ENCODE data around the gene TRMO. TPM values are rescaled to one million over a fixed set of nuclear protein-coding genes. Genes with fewer than 3 reads are reported as not detected.

TRMO gene
- total RNA-seq, 1 donor from 2014 or later: 27.7 TPM

DNA sequence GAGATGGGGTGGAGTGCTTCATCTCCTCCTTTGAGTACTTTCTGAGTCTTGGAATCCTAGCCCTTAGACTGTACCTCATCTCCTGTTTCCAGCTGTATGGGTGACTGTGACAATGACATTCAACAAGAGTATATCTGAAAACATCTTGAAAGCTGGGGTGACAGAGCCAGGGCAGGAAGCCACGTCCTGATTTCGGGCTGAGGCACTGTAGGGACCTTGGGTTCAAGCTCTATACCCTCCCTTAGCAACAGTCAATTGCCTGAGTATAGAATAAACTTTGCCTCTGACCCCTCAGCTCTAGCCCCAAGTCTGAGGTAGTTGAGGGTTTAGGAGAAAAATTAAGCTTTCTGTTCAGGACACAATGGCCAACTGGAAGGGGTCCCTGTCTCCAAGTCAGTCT, 63.0 kb downstream of the TRMO start:
- intact Hi-C loops (cut with DNase I): no loop called here
- no peaks in the 10 kb centered on the region for H3K36me3 ChIP-seq
- no peak overlapping the region for H3K27ac ChIP-seq
- TF ChIP-seq POLR2A (IDR thresholded peaks at IDR 0.05) (no peak), POLR2AphosphoS5 (IDR thresholded peaks at IDR 0.05; ENCODE audit: insufficient read depth in 1 of 2, low read depth in 1 of 2) (no peak)
- TF ChIP-seq, protein P1, sequence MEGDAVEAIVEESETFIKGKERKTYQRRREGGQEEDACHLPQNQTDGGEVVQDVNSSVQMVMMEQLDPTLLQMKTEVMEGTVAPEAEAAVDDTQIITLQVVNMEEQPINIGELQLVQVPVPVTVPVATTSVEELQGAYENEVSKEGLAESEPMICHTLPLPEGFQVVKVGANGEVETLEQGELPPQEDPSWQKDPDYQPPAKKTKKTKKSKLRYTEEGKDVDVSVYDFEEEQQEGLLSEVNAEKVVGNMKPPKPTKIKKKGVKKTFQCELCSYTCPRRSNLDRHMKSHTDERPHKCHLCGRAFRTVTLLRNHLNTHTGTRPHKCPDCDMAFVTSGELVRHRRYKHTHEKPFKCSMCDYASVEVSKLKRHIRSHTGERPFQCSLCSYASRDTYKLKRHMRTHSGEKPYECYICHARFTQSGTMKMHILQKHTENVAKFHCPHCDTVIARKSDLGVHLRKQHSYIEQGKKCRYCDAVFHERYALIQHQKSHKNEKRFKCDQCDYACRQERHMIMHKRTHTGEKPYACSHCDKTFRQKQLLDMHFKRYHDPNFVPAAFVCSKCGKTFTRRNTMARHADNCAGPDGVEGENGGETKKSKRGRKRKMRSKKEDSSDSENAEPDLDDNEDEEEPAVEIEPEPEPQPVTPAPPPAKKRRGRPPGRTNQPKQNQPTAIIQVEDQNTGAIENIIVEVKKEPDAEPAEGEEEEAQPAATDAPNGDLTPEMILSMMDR (IDR thresholded peaks at IDR 0.05): no peak
- no peak for DNase-seq (ENCODE audit: extremely low spot score in 2 of 2)
- peaks cover 12% of the 10 kb centered on the region for H3K27me3 ChIP-seq
- no peaks in the 10 kb centered on the region for H3K9me3 ChIP-seq
- no peak overlapping the region for H3K4me3 ChIP-seq
- H3K4me1 ChIP-seq: peaks cover 27% of the 10 kb centered on the region

DNA sequence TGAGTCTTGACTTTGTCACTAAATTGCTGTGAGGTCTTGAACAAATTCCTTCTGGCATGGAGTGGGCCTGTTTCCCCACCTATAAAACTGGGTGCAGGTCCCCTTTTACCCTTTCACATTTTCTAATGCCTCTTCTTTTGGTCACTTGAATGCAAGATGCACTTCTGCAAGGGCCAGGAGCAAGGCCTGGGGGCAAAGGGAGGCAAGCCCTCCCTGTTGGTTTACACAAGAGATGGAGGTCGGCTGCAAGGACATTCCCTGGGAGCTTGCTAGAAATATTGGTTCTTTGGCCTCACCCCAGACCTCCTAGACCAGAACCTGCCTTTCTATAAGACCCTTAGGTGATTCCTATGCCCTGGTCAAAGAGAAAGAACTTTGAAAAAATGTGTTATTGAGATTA, 63.5 kb downstream of the TRMO start:
- Histone ChIP-seq H3K36me3 (no peaks in the 10 kb centered on the region), H3K4me3 (no peak overlapping the region), H3K27ac (no peak overlapping the region), H3K27me3 (peaks cover 12% of the 10 kb centered on the region), H3K9me3 (no peaks in the 10 kb centered on the region), H3K4me1 (peaks cover 27% of the 10 kb centered on the region)
- TF ChIP-seq, protein P1 (IDR thresholded peaks at IDR 0.05): no peak
- TF ChIP-seq POLR2A (IDR thresholded peaks at IDR 0.05): no peak
- intact Hi-C loops (cut with DNase I): no loop called here
- DNase-seq (ENCODE audit: extremely low spot score in 2 of 2): no peak

DNA sequence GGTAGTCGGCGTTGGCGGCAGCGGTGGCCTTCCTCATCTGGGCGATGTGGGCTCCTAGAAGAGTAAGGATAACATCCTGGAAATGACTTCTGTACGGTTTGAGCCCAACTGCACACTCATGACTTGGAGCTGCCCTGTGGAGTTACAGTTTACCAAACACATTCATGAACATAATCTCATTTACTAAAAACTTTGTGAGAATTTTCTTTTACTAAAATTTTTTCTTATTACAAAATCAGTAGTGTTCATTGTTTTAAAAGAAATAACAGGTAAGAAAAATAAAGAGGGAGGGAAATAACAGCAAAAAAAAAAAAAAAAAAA, 63.9 kb downstream of the TRMO start:
- Histone ChIP-seq H3K27ac (no peak overlapping the region), H3K4me3 (no peak overlapping the region), H3K4me1 (peaks cover 29% of the 10 kb centered on the region), H3K27me3 (peaks cover 12% of the 10 kb centered on the region), H3K36me3 (no peaks in the 10 kb centered on the region), H3K9me3 (no peaks in the 10 kb centered on the region)
- TF ChIP-seq POLR2A (IDR thresholded peaks at IDR 0.05) (no peak), POLR2AphosphoS5 (IDR thresholded peaks at IDR 0.05; ENCODE audit: insufficient read depth in 1 of 2, low read depth in 1 of 2) (no peak)
- TF ChIP-seq, protein P1 (IDR thresholded peaks at IDR 0.05): no peak
- no peak for DNase-seq (ENCODE audit: extremely low spot score in 2 of 2)
- intact Hi-C loops (cut with DNase I): no loop called here

DNA sequence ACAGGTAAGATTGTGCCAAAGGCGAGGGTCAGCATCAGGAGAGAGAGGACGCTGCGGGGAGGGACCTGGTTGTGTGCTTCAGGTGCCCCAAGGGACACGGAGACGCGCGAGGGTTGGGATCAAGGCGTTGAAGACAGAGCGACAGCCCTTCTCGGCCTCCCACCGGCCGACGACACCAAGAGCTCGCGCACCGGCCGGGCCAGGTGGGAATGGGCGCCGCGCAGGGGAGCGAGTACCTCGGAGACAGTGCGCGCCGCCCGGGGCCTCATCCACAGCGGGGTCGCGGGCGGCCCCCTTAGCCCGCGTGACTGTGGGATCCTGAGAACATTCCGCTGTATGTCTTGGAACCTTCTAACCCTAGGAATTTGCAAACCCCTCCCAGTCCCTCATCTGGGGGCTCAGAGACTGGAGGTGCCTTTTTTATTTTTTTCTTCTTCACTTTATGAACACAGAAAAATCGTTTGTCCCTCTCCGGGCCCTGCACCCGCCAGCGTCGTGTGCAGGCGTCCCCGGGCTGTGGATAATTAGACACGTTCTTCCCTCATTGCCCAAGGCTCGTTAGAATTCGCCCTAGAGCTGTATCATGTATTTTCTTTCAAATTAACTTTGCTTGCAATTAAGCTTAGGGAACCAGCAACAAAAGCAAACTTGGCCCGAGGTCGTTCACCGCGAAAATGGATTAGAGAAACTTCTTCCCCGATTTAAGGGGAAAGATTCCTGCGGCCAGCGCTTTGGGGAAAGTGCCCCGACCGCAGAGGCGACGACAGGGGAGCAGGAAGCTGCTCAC, 64.5 kb downstream of the TRMO start:
- no peak overlapping the region for H3K27ac ChIP-seq
- H3K4me3 ChIP-seq: no peak overlapping the region
- peaks cover 35% of the 10 kb centered on the region for H3K4me1 ChIP-seq
- no peak for DNase-seq (ENCODE audit: extremely low spot score in 2 of 2)
- intact Hi-C loops (cut with DNase I): no loop called here
- no peaks in the 10 kb centered on the region for H3K9me3 ChIP-seq
- no peaks in the 10 kb centered on the region for H3K36me3 ChIP-seq
- H3K27me3 ChIP-seq: peaks cover 12% of the 10 kb centered on the region
- no peak for TF ChIP-seq POLR2A (IDR thresholded peaks at IDR 0.05)
- TF ChIP-seq, protein P1 (IDR thresholded peaks at IDR 0.05): no peak
- TF ChIP-seq POLR2AphosphoS5 (IDR thresholded peaks at IDR 0.05; ENCODE audit: insufficient read depth in 1 of 2, low read depth in 1 of 2): no peak

DNA sequence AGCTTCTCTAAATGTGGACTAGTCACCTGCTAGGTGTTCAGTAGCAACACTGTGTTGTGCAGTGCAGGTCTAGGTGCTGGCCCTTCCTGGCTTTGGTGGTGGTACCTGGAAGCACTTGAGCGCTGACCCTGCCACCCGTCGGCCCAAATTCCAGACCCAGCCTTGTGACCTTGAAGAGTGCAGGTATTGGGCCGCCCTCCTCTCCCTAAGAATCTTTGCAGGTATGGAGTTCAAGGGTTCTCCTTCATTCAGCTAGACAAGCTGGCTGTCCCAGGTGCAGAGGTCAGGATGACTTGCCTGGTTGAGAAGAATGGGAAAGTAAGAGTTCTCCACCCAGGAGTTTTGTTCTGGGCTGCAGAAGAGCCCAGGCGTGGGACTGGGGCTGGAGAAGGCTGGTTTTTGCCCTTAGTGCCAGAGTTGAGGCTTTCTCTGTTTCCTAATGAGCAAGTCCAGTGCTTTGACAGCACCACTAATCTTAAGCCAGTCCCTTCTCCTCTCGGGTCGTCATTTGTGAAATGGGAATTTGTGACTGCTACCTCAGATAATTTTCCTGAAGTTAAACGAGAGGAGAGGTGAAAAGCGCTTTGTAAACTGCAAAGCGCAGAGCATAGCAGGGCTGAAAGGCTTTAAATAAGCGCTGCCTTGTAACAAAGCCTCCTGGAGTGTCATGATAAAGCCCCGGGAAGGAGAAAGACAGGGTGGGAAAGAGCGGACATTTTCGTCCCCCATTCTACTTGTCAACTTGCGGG, 65.3 kb downstream of the TRMO start:
- no peak overlapping the region for H3K27ac ChIP-seq
- no peak for DNase-seq (ENCODE audit: extremely low spot score in 2 of 2)
- TF ChIP-seq, protein P1 (IDR thresholded peaks at IDR 0.05): no peak
- TF ChIP-seq POLR2A (IDR thresholded peaks at IDR 0.05): no peak
- TF ChIP-seq POLR2AphosphoS5 (IDR thresholded peaks at IDR 0.05; ENCODE audit: insufficient read depth in 1 of 2, low read depth in 1 of 2): no peak
- H3K27me3 ChIP-seq: peaks cover 12% of the 10 kb centered on the region
- H3K4me1 ChIP-seq: peaks cover 42% of the 10 kb centered on the region
- H3K4me3 ChIP-seq: no peak overlapping the region
- intact Hi-C loops (cut with DNase I): no loop called here
- no peaks in the 10 kb centered on the region for H3K9me3 ChIP-seq
- no peaks in the 10 kb centered on the region for H3K36me3 ChIP-seq

Measured in vagina (tissue), 2 donors.